HG03066 (cell line): ENCODE data around the gene RNF213.

Experiments used
- ATAC-seq: cut with Tn5 transposase; IDR thresholded peaks from one replicate; pipeline ENCODE4 v1.9.1; 2021; ENCODE audit warnings: low read depth; ENCODE audit not compliant: unreplicated experiment

RNF213 gene

DNA sequence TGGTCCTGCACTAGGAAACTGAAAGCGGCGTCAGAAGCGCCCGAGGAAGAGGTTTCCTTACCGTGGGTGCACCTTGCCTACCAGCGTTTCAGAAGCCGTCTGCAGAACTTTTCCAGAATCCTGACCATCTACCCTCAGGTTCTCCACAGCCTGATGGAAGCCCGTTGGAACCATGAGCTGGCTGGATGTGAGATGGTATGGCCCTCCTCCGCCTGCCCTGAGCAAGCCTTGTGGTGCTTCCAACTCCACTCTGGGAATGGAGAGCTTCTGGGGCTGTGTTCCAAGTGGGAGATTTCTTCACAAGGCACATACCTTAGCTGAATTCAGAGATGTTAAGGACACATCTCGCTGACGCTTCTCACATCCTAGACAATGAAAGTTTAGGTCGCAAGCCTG is 102.5 kb downstream of the RNF213 start:
- no peak for ATAC-seq

DNA sequence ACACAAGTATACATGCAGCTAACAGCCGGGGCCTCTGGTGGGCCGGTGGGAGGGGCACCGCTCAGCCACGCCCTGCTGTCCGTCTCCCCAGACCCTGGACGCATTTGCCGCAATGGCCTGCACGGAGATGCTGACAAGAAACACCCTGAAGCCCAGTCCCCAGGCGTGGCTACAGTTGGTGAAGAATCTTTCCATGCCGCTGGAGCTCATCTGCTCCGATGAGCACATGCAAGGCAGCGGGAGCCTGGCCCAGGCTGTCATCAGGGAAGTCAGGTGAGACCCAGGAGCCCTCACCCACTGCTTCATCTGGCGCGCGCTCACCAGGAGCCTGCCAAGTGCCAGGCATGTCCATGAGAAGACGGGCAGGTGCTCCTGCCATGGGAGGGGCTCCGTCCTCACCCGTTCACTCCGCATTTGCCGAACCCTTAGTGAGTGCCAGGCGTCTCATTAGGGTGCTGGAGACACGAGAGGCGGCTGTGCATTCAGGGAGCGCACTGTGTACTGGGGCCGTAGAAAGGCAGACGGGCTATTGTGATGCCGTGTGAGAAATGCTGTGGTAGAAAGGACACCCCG is 103.0 kb downstream of the RNF213 start:
- no peak for ATAC-seq

DNA sequence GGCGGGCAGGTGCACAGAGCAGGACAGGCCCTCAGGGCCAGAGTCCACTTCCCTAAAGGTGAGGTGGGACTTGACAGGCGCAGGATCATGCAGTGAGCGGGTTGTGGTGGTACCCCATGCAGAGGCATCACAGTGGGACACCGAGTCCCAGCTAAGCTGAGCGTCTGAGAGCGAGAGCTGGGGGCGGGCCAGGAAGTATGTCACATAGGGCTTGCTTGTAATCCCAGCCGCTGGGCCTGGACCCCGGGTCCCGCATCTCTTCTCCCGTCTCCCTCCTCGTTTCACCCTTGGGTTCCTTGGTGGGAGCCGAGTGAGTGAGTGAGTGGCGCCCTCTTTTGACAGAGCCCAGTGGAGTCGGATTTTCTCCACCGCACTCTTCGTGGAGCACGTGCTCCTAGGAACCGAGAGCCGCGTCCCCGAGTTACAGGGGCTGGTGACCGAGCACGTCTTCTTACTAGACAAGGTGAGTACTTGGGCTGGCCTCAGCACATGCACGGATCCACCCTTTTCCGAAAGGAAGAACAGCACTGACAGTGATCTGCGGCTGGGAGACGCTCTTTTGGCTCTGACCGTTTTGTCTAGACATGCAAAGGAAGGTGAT is 103.5 kb downstream of the RNF213 start:
- no peak for ATAC-seq

DNA sequence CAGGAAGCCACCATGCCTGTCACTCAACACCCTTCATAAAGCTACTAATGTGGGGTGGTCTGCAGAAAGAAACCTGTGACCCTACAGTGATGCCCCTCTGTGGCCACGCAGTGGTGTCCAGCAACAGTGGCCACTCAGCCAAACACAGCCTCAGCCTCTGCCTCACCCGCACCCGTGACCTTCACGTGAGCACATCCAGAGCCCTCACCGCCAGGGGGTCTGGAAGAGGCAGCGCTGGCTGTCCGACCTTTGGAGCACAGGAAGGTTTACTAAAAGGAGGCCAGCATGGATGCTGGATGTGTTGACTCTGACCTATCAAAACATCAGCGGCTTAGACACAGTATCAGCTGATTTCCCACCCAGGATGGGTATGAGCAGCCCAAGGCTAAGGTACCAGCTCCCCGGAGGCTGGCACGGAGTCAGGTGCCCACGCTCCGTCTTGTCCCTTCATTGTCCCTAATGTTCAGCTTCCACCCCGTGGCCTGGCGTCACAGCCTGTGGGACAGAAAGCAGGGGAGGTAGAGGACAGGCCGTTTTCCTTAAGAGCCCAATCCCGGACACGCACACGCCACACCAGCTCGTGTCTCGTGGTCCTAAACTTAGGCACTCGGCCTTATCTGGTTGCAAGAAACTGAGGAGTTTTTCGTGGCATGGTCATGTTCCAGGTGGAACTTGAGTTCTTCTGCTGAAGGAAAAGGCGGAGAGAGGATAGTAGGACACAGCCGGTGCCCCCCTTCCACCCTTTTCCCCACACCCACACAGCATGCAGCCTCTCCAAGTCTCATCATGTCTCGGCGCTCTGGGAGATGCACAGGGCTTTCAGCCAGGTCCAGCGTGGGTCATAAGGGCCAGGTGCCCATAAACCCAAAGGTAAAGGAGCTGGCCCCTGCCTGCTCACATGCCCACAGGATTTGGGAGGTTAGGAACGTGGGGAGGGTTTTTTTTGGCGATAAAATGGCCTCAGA is 104.6 kb downstream of the RNF213 start:
- ATAC-seq: no peak

- ATAC-seq: no peak
Measured at GRCh38 chr17:80365983-80366382, 105.3 kb downstream of the RNF213 start.

DNA sequence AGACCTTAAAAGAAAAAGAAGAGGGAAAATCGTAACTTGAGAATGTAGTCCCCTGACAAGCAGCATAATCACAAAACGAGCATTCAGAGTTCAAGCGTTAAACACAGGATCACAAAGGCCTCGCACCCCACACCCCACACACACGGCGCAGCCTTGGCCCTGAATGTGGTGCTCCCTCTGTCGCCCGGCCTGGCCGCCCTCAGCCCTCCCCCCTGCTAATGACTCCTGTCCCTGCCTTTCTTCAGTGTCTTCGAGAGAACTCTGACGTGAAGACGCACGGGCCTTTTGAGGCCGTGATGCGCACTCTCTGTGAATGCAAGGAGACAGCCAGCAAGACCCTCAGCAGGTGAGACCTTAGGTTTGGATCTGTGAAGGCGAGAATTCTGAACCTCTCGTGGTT is 106.9 kb downstream of the RNF213 start:
- ATAC-seq: no peak

GRCh38 chr17:80371196-80371595 is 110.5 kb downstream of the RNF213 start:
- ATAC-seq: no peak

- no peak for ATAC-seq
Measured at GRCh38 chr17:80372456-80372855, 111.8 kb downstream of the RNF213 start.

DNA sequence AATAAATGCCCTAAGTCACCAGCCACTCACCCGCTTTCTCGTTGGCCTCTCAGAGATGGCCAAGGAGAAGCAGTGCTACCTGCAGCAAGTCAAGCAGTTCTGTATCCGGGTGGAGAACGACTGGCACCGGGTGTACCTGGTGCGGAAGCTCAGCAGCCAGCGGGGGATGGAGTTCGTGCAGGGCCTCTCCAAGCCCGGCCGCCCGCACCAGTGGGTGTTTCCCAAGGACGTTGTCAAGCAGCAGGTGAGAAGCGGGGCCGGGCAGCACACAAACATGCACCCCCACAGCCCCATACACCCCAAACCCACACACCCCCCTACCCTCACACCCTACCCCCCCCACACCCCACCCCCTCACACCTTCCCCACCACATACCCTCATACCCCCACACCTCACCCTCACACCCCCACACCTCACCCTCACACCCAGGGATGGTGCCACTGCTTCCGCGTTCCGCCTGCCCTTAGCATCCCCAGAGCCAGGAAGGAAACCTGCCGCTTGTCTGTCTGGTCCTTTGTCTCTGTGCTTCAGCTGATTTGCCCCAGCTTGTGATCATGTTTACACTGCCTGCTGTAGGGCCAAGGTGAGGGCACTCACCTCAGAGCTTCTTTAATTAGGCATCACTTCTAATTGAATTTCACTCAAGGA is 112.4 kb downstream of the RNF213 start:
- no peak for ATAC-seq

DNA sequence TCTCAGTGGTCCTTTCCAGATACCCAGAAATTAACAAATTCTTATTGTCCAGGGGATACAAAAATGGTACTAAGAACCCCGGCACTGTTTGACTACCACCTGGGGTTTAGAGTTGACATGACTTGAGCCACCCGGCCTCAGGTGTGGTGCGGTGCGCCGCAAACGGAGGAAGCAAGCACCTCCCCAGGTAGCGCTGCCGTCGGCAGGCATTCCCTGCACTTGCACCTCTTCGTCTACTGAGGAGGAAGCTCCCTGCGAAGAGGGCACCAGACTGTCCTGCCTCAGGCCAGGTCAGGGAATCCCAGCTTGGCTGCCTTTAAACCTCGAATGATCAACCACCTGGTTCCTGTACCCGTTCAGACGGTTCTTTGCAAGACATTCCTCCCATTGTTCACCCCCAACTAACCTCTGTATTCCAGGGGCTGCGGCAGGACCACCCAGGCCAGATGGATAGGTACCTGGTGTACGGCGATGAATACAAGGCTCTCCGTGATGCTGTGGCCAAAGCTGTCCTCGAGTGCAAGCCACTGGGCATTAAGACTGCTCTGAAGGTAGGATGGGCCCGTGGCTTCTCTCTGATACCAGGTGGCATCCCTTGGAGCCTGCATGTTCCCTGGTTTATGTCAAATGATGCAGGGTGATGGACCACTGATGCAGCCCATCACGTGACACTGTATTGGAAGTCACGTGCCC is 113.5 kb downstream of the RNF213 start:
- no peak for ATAC-seq

- no peak for ATAC-seq
Measured at GRCh38 chr17:80374732-80375585, 114.3 kb downstream of the RNF213 start.

GRCh38 chr17:80376531-80376930 is 115.9 kb downstream of the RNF213 start:
- no peak for ATAC-seq

DNA sequence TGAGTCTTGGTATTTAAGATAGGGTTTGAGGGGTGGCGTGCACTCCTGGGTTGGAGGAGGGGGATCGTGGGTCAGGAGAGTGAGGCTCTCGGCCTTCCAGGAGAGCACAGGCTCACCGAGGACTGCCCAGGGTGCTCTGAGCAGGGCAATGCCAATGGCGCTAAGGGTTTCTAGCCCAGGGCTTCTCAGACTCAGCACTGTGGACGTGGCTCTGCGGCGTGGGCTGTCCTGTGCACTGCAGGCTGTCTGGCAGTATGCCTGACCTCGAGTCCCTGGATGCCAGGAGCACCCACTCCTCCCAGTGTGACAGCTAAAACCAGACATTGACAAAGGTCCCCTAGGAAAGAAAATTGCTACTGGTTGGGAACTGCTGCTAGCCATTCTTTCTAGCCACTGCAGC is 117.1 kb downstream of the RNF213 start:
- no peak for ATAC-seq

- ATAC-seq: no peak
Measured at GRCh38 chr17:80379348-80379747, 118.7 kb downstream of the RNF213 start.

GRCh38 chr17:80380068-80380467 is 119.4 kb downstream of the RNF213 start:
- ATAC-seq: no peak

- no peak for ATAC-seq
Measured at GRCh38 chr17:80380555-80381002, 119.9 kb downstream of the RNF213 start.

- no peak for ATAC-seq
Measured at GRCh38 chr17:80381416-80381923, 120.8 kb downstream of the RNF213 start.

- ATAC-seq: no peak
Measured at GRCh38 chr17:80382446-80382845, 121.8 kb downstream of the RNF213 start.

DNA sequence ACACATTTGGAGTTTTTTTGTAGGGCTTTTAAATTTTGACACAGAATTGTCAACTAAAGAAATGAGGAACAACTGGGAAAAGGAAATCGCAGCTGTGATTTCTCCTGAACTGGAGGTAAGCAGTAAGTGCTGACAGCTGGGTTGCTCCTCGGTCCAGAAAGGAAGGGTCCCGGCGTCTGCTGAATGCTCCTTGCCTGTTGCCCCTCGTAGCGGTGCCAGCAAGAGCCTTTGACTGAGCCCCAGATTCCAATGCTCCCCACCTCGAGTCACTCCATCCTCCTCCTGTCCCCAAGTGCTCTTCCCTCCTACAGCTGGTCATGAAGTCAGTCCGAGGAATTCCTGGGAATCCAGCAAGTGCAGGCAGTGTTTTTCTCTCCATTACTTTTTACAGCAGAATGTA is 122.3 kb downstream of the RNF213 start:
- ATAC-seq: no peak
